ENCODE data around the gene DLGAP3. TPM values are rescaled to one million over a fixed set of nuclear protein-coding genes. Genes with fewer than 3 reads are reported as not detected.

DLGAP3 gene
- total RNA-seq, 2 donors from 2014 or later, result 0.14 to 7.1 TPM

DNA sequence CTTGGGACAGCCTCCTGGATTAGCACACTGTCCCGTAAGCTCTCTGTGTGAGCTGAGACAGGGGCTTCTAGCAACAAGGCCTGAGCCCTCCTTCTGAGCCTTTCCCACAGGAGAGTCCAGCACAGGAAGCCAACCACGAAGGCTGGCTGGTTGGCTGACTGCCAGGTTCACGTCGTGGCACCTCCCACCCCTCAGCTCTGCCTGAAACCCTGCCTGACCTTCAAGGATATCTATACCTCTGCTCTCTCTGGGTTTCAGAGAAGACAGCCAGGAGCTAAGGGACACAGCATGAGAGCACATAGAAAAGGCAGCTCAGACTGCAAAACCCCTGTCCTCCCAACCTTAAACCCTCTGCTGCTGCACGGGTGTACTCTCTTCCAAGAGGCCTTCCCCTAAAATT, 13.9 kb downstream of the DLGAP3 start:
- no peak overlapping the region for H3K27ac ChIP-seq
- no peak for TF ChIP-seq POLR2A (IDR thresholded peaks at IDR 0.05)
- TF ChIP-seq POLR2AphosphoS5 (IDR thresholded peaks at IDR 0.05), result no peak
- TF ChIP-seq, protein P1, sequence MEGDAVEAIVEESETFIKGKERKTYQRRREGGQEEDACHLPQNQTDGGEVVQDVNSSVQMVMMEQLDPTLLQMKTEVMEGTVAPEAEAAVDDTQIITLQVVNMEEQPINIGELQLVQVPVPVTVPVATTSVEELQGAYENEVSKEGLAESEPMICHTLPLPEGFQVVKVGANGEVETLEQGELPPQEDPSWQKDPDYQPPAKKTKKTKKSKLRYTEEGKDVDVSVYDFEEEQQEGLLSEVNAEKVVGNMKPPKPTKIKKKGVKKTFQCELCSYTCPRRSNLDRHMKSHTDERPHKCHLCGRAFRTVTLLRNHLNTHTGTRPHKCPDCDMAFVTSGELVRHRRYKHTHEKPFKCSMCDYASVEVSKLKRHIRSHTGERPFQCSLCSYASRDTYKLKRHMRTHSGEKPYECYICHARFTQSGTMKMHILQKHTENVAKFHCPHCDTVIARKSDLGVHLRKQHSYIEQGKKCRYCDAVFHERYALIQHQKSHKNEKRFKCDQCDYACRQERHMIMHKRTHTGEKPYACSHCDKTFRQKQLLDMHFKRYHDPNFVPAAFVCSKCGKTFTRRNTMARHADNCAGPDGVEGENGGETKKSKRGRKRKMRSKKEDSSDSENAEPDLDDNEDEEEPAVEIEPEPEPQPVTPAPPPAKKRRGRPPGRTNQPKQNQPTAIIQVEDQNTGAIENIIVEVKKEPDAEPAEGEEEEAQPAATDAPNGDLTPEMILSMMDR (IDR thresholded peaks at IDR 0.05), result no peak
- no peak overlapping the region for H3K4me3 ChIP-seq
- H3K36me3 ChIP-seq, result no peaks in the 10 kb centered on the region
- intact Hi-C loops (cut with DNase I), result no loop called here
- H3K27me3 ChIP-seq (replicated peaks; ENCODE audit: insufficient read depth), result peaks cover 4% of the 10 kb centered on the region
- 30% methylated on average over 5 of the region's 5 CpGs for WGBS
- no peaks in the 10 kb centered on the region for H3K4me1 ChIP-seq (replicated peaks)
- no peak for DNase-seq (ENCODE audit: low spot score)
- no peaks in the 10 kb centered on the region for H3K9me3 ChIP-seq

GRCh38 chr1:34914958-34915357, 14.5 kb downstream of the DLGAP3 start:
- 91% methylated on average over 2 of the region's 2 CpGs for WGBS

DNA sequence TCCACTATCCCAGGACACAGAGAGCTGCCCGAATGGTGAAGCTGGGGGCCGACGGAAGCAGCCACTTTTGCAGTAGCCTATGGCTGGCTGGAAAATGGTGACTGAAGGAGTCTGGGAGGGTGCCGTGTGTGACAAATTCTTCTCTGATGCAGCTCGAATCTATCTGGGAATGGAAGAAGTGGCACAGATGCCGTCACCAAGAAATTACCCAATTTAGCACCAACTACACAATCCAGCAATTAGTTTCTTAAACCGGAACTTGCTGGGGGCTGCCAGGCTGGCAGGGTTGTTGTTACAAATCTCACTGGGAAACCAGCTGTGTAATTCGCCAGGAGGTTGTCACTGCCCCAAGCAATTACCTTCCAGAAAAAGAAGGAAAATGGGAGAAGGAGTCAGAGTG, 18.0 kb downstream of the DLGAP3 start:
- DNase-seq (ENCODE audit: low spot score), result no peak
- Histone ChIP-seq H3K27me3 (replicated peaks; ENCODE audit: insufficient read depth) (no peaks in the 10 kb centered on the region), H3K4me3 (no peak overlapping the region), H3K36me3 (no peaks in the 10 kb centered on the region), H3K9me3 (no peaks in the 10 kb centered on the region), H3K27ac (no peak overlapping the region), H3K4me1 (replicated peaks) (no peaks in the 10 kb centered on the region)
- intact Hi-C loops (cut with DNase I), result no loop called here
- WGBS, result 76% methylated on average over 8 of the region's 8 CpGs
- TF ChIP-seq POLR2A (IDR thresholded peaks at IDR 0.05) (no peak), POLR2AphosphoS5 (IDR thresholded peaks at IDR 0.05) (no peak)
- TF ChIP-seq, protein P1 (IDR thresholded peaks at IDR 0.05), result no peak

More at GRCh38 chr1:34914958-34915357, 14.5 kb downstream of the DLGAP3 start:
- Histone ChIP-seq H3K4me3 (no peak overlapping the region), H3K36me3 (no peaks in the 10 kb centered on the region), H3K4me1 (replicated peaks) (no peaks in the 10 kb centered on the region), H3K27ac (no peak overlapping the region), H3K27me3 (replicated peaks; ENCODE audit: insufficient read depth) (peaks cover 4% of the 10 kb centered on the region), H3K9me3 (no peaks in the 10 kb centered on the region)
- no peak for DNase-seq (ENCODE audit: low spot score)
- TF ChIP-seq, protein P1 (IDR thresholded peaks at IDR 0.05), result no peak
- TF ChIP-seq POLR2A (IDR thresholded peaks at IDR 0.05) (no peak), POLR2AphosphoS5 (IDR thresholded peaks at IDR 0.05) (no peak)
- intact Hi-C loops (cut with DNase I), result no loop called here

- WGBS, result 78% methylated on average over 4 of the region's 4 CpGs
Measured at GRCh38 chr1:34910425-34910824, 19.0 kb downstream of the DLGAP3 start.

GRCh38 chr1:34908369-34908768, 21.1 kb downstream of the DLGAP3 start:
- DNase-seq (ENCODE audit: low spot score), result no peak
- Histone ChIP-seq H3K4me3 (no peak overlapping the region), H3K4me1 (replicated peaks) (no peaks in the 10 kb centered on the region), H3K9me3 (no peaks in the 10 kb centered on the region), H3K27ac (no peak overlapping the region), H3K36me3 (no peaks in the 10 kb centered on the region), H3K27me3 (replicated peaks; ENCODE audit: insufficient read depth) (no peaks in the 10 kb centered on the region)
- 78% methylated on average over 3 of the region's 3 CpGs for WGBS
- TF ChIP-seq POLR2AphosphoS5 (IDR thresholded peaks at IDR 0.05) (no peak), POLR2A (IDR thresholded peaks at IDR 0.05) (no peak)
- TF ChIP-seq, protein P1 (IDR thresholded peaks at IDR 0.05), result no peak
- intact Hi-C loops (cut with DNase I), result no loop called here

More at GRCh38 chr1:34910425-34910824, 19.0 kb downstream of the DLGAP3 start:
- H3K27me3 ChIP-seq (replicated peaks; ENCODE audit: insufficient read depth), result no peaks in the 10 kb centered on the region
- H3K27ac ChIP-seq, result no peak overlapping the region
- H3K36me3 ChIP-seq, result no peaks in the 10 kb centered on the region
- H3K4me3 ChIP-seq, result no peak overlapping the region
- TF ChIP-seq, protein P1 (IDR thresholded peaks at IDR 0.05), result no peak
- TF ChIP-seq POLR2A (IDR thresholded peaks at IDR 0.05) (no peak), POLR2AphosphoS5 (IDR thresholded peaks at IDR 0.05) (no peak)
- H3K9me3 ChIP-seq, result no peaks in the 10 kb centered on the region
- no peak for DNase-seq (ENCODE audit: low spot score)
- no peaks in the 10 kb centered on the region for H3K4me1 ChIP-seq (replicated peaks)
- intact Hi-C loops (cut with DNase I), result no loop called here

Measured in prostate gland (tissue), 2 donors.